KMS-11 (cell line): ENCODE results near the gene IL17RB.

Experiments used
- H2AFZ ChIP-seq: fragments of 200-600 bp; sonication (generic); 2 replicates; pipeline ENCODE4 v1.6.1; 2016; ENCODE audit warnings: antibody characterized with exemption, mixed run types, low read depth
- H3K27ac ChIP-seq: fragments of 200-600 bp; sonication (generic); 2 replicates; pipeline ENCODE4 v1.6.1; 2016; ENCODE audit warnings: mild to moderate bottlenecking, mixed run types
- H3K27me3 ChIP-seq: fragments of 200-600 bp; sonication (generic); 2 replicates; pipeline ENCODE4 v1.6.1; 2017; ENCODE audit warnings: mild to moderate bottlenecking, low read depth, mixed run types, moderate library complexity; ENCODE audit not compliant: insufficient read depth
- H3K36me3 ChIP-seq: fragments of 200-600 bp; sonication (generic); 2 replicates; pipeline ENCODE4 v1.6.1; 2017; ENCODE audit warnings: mild to moderate bottlenecking, mixed run types; ENCODE audit not compliant: insufficient read depth
- H3K4me1 ChIP-seq: fragments of 200-600 bp; sonication (generic); 2 replicates; pipeline ENCODE4 v1.6.1; 2016; ENCODE audit warnings: mild to moderate bottlenecking, low read depth, mixed run types; ENCODE audit not compliant: poor library complexity, severe bottlenecking
- H3K4me2 ChIP-seq: fragments of 200-600 bp; sonication (generic); 2 replicates; pipeline ENCODE4 v1.7.0; 2016; ENCODE audit warnings: mild to moderate bottlenecking, mixed run types
- H3K4me3 ChIP-seq: fragments of 200-600 bp; sonication (generic); IDR thresholded peaks from 2 replicates; pipeline ENCODE4 v1.6.1; 2017; ENCODE audit warnings: low read depth, low read length, mixed read lengths; ENCODE audit not compliant: insufficient read depth
- H3K79me2 ChIP-seq: fragments of 200-600 bp; sonication (generic); 2 replicates; pipeline ENCODE4 v1.6.1; 2016; ENCODE audit warnings: low read depth, mixed run types; ENCODE audit not compliant: insufficient read depth
- H3K9ac ChIP-seq: fragments of 200-600 bp; sonication (generic); 2 replicates; pipeline ENCODE4 v1.6.1; 2016; ENCODE audit warnings: mild to moderate bottlenecking, mixed run types
- H4K20me1 ChIP-seq: fragments of 200-600 bp; sonication (generic); 2 replicates; pipeline ENCODE4 v1.6.1; 2016; ENCODE audit warnings: mild to moderate bottlenecking, mixed run types; ENCODE audit not compliant: insufficient read depth
- CTCF ChIP-seq: fragments of 200-600 bp; sonication (generic); conservative IDR thresholded peaks from 2 replicates; pipeline ENCODE4 v1.6.1; 2017; ENCODE audit warnings: low read depth, mild to moderate bottlenecking, antibody characterized with exemption, low read length, moderate library complexity, mixed read lengths

Gene IL17RB

GRCh38 chr3:53860196-53860595 lies 13.8 kb downstream of the IL17RB start:
- H3K36me3 ChIP-seq = no peaks in the 10 kb centered on the region
- no peak for TF ChIP-seq CTCF

GRCh38 chr3:53862241-53862640 lies 15.9 kb downstream of the IL17RB start:
- Histone ChIP-seq H3K4me2 (no peak overlapping the region), H2AFZ (no peak overlapping the region), H3K27ac (no peak overlapping the region), H3K9ac (no peak overlapping the region), H3K27me3 (no peaks in the 10 kb centered on the region), H3K36me3 (no peaks in the 10 kb centered on the region), H4K20me1 (no peaks in the 10 kb centered on the region), H3K4me3 (no peak overlapping the region), H3K4me1 (no peaks in the 10 kb centered on the region), H3K79me2 (no peaks in the 10 kb centered on the region)
- no peak for TF ChIP-seq CTCF

More at GRCh38 chr3:53860196-53860595, 13.8 kb downstream of the IL17RB start:
- Histone ChIP-seq H3K4me1 (no peaks in the 10 kb centered on the region), H3K4me2 (no peak overlapping the region), H2AFZ (no peak overlapping the region), H3K4me3 (no peak overlapping the region), H3K27ac (no peak overlapping the region), H3K9ac (no peak overlapping the region), H3K79me2 (no peaks in the 10 kb centered on the region), H3K27me3 (no peaks in the 10 kb centered on the region), H4K20me1 (no peaks in the 10 kb centered on the region)

GRCh38 chr3:53863145-53863544 lies 16.8 kb downstream of the IL17RB start:
- Histone ChIP-seq H3K79me2 (no peaks in the 10 kb centered on the region), H3K27ac (no peak overlapping the region), H3K36me3 (no peaks in the 10 kb centered on the region), H2AFZ (no peak overlapping the region), H3K4me3 (no peak overlapping the region), H3K4me2 (no peak overlapping the region), H3K9ac (no peak overlapping the region), H3K27me3 (no peaks in the 10 kb centered on the region), H4K20me1 (no peaks in the 10 kb centered on the region), H3K4me1 (no peaks in the 10 kb centered on the region)
- TF ChIP-seq CTCF = no peak

GRCh38 chr3:53865732-53866499 lies 19.5 kb downstream of the IL17RB start:
- H3K36me3 ChIP-seq = no peaks in the 10 kb centered on the region
- H3K4me2 ChIP-seq = no peak overlapping the region
- no peak for TF ChIP-seq CTCF
- H3K4me3 ChIP-seq = no peak overlapping the region
- H3K27ac ChIP-seq = no peak overlapping the region
- H3K9ac ChIP-seq = no peak overlapping the region
- H4K20me1 ChIP-seq = no peaks in the 10 kb centered on the region
- H2AFZ ChIP-seq = no peak overlapping the region
- no peaks in the 10 kb centered on the region for H3K4me1 ChIP-seq
- H3K27me3 ChIP-seq = no peaks in the 10 kb centered on the region
- no peaks in the 10 kb centered on the region for H3K79me2 ChIP-seq
